ENCODE measurements around the gene MTHFD2L.
"Not testable (repeated sequence)": the region's sequence is repeated elsewhere in the genome, so short reads cannot be mapped to it uniquely, and the experiment has no call there.

DNA sequence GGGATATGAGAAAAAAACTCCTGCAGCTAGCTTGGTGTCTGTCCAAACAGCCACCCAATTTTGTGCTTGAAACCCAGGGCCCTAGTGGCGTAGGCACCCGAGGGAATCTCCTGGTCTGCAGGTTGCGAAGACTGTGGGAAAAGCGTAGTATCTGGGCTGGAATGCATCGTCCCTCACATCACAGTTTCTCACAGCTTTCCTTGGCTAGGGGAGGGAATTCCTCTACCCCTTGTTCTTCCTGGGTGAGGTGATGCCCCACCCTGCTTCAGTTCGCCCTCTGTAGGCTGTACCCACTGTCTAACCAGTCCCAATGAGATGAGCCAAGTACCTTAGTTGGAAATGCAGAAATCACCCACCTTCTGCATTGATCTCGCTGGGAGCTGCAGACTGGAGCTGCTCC lies 57.3 kb downstream of the MTHFD2L start:
- TF ChIP-seq, protein P1, sequence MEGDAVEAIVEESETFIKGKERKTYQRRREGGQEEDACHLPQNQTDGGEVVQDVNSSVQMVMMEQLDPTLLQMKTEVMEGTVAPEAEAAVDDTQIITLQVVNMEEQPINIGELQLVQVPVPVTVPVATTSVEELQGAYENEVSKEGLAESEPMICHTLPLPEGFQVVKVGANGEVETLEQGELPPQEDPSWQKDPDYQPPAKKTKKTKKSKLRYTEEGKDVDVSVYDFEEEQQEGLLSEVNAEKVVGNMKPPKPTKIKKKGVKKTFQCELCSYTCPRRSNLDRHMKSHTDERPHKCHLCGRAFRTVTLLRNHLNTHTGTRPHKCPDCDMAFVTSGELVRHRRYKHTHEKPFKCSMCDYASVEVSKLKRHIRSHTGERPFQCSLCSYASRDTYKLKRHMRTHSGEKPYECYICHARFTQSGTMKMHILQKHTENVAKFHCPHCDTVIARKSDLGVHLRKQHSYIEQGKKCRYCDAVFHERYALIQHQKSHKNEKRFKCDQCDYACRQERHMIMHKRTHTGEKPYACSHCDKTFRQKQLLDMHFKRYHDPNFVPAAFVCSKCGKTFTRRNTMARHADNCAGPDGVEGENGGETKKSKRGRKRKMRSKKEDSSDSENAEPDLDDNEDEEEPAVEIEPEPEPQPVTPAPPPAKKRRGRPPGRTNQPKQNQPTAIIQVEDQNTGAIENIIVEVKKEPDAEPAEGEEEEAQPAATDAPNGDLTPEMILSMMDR (IDR thresholded peaks at IDR 0.05): not testable (repeated sequence)
- TF ChIP-seq POLR2A (IDR thresholded peaks at IDR 0.05): not testable (repeated sequence)
